GM23338 (cell line): ENCODE measurements around the gene CERS1.
A peak's percentile ranks its signal among the peaks of the same experiment; 100 is the strongest.

ENCODE experiments used
- CREB1 ChIP-seq: fragments of 250-450 bp; sonication (Bioruptor Pico); IDR thresholded peaks from 2 replicates; pipeline ENCODE4 v1.5.0; 2020; ENCODE audit warnings: low read depth, mild to moderate bottlenecking, moderate library complexity
- EZH2 ChIP-seq: fragments of 200-600 bp; sonication (generic); IDR thresholded peaks from one replicate; pipeline ENCODE4 v1.8.0; 2017; ENCODE audit warnings: antibody characterized with exemption, mild to moderate bottlenecking, low read depth; ENCODE audit not compliant: unreplicated experiment
- EZH2phosphoT487 ChIP-seq: fragments of 200-600 bp; sonication (generic); IDR thresholded peaks from one replicate; pipeline ENCODE4 v1.8.1; 2018; ENCODE audit warnings: antibody characterized with exemption; ENCODE audit not compliant: unreplicated experiment
- JUNB ChIP-seq: IDR thresholded peaks from one replicate; pipeline ENCODE4 v1.6.1; 2016; ENCODE audit warnings: antibody characterized with exemption; ENCODE audit not compliant: unreplicated experiment
- NANOG ChIP-seq: IDR thresholded peaks from 2 replicates; pipeline ENCODE4 v1.6.1; 2016; ENCODE audit warnings: antibody characterized with exemption, borderline replicate concordance
- POLR2AphosphoS5 ChIP-seq: IDR thresholded peaks from 2 replicates; pipeline ENCODE4 v1.6.1; 2016; ENCODE audit warnings: antibody characterized with exemption, low read depth
- TF ChIP-seq, protein P1 (sequence below), 2 experiments: fragments of 200-600 bp in 1 of 2; sonication (generic) in 1 of 2; conservative IDR thresholded peaks; 2 replicates each; pipeline versions ENCODE4 v1.5.1 to v1.6.1; 2016 to 2017; ENCODE audit warnings: antibody characterized with exemption in 2 of 2, low read depth in 2 of 2, mild to moderate bottlenecking in 2 of 2, moderate library complexity in 1 of 2
- TF ChIP-seq, protein P2 (sequence below): IDR thresholded peaks from 2 replicates; pipeline ENCODE4 v1.6.1; 2016; ENCODE audit warnings: antibody characterized with exemption
- TF ChIP-seq, protein P3 (sequence below): IDR thresholded peaks from one replicate; pipeline ENCODE4 v1.6.1; 2018; ENCODE audit warnings: antibody characterized with exemption; ENCODE audit not compliant: unreplicated experiment

DNA sequence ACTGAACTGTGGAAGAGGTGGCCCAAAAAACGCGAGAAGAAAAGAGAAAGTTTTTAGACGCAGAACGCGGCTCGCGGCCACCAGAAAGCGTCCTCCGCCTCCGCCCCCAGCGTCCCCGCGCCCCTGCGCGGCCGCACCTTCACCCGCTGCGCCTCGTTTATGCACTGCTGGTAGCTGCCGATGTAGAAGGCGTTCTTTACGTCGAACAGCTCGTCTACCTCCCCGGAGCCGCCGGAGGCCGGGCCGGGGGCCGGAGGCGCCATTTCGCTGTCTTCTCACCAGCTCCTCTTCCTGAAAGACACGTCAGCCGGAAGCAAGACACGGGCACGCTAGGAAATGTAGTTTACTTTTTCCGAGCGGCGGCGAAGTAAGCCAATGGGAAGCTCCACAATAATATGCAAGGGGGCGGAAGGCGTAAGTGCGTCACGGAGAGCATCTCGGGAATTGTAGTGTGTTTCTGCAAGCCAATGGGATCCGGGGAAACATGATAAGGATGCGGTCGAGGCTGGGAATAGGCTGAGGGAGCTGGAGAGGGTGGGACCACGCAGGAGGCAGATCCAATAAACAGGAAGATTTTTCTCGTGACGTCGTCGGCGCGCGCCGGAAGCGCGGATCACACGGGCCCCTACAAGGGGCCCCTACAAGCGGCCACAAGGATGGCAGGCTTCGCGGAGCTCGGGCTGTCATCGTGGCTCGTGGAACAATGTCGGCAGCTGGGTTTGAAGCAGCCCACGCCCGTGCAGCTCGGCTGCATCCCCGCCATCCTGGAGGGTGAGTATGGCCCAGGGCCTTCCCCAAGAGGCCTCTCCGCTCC is 23.3 kb upstream of the CERS1 start, which contains the start of the genes COPE and DDX49:
- TF ChIP-seq, protein P1, sequence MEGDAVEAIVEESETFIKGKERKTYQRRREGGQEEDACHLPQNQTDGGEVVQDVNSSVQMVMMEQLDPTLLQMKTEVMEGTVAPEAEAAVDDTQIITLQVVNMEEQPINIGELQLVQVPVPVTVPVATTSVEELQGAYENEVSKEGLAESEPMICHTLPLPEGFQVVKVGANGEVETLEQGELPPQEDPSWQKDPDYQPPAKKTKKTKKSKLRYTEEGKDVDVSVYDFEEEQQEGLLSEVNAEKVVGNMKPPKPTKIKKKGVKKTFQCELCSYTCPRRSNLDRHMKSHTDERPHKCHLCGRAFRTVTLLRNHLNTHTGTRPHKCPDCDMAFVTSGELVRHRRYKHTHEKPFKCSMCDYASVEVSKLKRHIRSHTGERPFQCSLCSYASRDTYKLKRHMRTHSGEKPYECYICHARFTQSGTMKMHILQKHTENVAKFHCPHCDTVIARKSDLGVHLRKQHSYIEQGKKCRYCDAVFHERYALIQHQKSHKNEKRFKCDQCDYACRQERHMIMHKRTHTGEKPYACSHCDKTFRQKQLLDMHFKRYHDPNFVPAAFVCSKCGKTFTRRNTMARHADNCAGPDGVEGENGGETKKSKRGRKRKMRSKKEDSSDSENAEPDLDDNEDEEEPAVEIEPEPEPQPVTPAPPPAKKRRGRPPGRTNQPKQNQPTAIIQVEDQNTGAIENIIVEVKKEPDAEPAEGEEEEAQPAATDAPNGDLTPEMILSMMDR (conservative IDR thresholded peaks at IDR 0.05; ENCODE audit: low read depth in 2 of 2): no peak
- TF ChIP-seq EZH2 (no peak), EZH2phosphoT487 (no peak), CREB1 (CRISPR knock-in tag) (peak; percentile 98), NANOG (no peak), POLR2AphosphoS5 (peak; percentile 74), JUNB (no peak)
- TF ChIP-seq, protein P2, sequence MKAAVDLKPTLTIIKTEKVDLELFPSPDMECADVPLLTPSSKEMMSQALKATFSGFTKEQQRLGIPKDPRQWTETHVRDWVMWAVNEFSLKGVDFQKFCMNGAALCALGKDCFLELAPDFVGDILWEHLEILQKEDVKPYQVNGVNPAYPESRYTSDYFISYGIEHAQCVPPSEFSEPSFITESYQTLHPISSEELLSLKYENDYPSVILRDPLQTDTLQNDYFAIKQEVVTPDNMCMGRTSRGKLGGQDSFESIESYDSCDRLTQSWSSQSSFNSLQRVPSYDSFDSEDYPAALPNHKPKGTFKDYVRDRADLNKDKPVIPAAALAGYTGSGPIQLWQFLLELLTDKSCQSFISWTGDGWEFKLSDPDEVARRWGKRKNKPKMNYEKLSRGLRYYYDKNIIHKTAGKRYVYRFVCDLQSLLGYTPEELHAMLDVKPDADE: peak; percentile 98
- TF ChIP-seq, protein P3, sequence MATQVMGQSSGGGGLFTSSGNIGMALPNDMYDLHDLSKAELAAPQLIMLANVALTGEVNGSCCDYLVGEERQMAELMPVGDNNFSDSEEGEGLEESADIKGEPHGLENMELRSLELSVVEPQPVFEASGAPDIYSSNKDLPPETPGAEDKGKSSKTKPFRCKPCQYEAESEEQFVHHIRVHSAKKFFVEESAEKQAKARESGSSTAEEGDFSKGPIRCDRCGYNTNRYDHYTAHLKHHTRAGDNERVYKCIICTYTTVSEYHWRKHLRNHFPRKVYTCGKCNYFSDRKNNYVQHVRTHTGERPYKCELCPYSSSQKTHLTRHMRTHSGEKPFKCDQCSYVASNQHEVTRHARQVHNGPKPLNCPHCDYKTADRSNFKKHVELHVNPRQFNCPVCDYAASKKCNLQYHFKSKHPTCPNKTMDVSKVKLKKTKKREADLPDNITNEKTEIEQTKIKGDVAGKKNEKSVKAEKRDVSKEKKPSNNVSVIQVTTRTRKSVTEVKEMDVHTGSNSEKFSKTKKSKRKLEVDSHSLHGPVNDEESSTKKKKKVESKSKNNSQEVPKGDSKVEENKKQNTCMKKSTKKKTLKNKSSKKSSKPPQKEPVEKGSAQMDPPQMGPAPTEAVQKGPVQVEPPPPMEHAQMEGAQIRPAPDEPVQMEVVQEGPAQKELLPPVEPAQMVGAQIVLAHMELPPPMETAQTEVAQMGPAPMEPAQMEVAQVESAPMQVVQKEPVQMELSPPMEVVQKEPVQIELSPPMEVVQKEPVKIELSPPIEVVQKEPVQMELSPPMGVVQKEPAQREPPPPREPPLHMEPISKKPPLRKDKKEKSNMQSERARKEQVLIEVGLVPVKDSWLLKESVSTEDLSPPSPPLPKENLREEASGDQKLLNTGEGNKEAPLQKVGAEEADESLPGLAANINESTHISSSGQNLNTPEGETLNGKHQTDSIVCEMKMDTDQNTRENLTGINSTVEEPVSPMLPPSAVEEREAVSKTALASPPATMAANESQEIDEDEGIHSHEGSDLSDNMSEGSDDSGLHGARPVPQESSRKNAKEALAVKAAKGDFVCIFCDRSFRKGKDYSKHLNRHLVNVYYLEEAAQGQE: no peak
